Adrenal gland (tissue), 5 donors: Measurements from ENCODE around the gene TCEAL1.

ENCODE experiments used
- POLR2A ChIP-seq, 2 donors: fragments of 450-650 bp; IDR thresholded peaks; one replicate each; pipeline ENCODE4 v1.6.1; 2017; ENCODE audit warnings: antibody characterized with exemption in 2 of 2, mild to moderate bottlenecking in 2 of 2, moderate library complexity in 1 of 2
- TF ChIP-seq, protein P1 (sequence below), 6 experiments: fragments of 450-650 bp in 4 of 6; fragments of 200-600 bp in 2 of 6; sonication (generic) in 1 of 6; IDR thresholded peaks; 1 replicate in 5 of 6; 2 replicates in 1 of 6; pipeline versions ENCODE4 v1.5.1 to v1.8.0; 2016 to 2021; ENCODE audit warnings: antibody characterized with exemption in 6 of 6, mild to moderate bottlenecking in 2 of 6, moderate library complexity in 1 of 6
- donor health status: DM: no; HTN: no; CAD: no.

DNA sequence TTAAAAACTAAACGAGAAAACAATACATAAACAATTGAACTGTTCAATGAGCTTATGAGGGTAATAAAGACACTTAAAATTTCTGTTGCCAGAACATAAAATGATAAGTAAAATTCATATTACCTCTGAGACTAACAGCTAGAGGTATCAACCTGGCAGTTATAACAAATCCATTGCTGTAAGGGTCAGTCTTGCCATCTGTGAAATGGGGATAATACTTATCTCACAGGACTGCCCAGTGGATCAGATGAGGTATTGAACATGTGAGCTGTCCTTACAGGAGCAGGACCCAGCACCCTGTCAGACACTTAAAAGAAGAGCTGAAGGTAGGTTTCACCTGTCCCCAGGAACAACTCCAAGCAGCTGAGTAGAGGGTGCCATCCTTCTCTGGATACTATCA is 18.5 kb upstream of the TCEAL1 start:
- TF ChIP-seq, protein P1, sequence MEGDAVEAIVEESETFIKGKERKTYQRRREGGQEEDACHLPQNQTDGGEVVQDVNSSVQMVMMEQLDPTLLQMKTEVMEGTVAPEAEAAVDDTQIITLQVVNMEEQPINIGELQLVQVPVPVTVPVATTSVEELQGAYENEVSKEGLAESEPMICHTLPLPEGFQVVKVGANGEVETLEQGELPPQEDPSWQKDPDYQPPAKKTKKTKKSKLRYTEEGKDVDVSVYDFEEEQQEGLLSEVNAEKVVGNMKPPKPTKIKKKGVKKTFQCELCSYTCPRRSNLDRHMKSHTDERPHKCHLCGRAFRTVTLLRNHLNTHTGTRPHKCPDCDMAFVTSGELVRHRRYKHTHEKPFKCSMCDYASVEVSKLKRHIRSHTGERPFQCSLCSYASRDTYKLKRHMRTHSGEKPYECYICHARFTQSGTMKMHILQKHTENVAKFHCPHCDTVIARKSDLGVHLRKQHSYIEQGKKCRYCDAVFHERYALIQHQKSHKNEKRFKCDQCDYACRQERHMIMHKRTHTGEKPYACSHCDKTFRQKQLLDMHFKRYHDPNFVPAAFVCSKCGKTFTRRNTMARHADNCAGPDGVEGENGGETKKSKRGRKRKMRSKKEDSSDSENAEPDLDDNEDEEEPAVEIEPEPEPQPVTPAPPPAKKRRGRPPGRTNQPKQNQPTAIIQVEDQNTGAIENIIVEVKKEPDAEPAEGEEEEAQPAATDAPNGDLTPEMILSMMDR (IDR thresholded peaks at IDR 0.05) = no peak
- no peak for TF ChIP-seq POLR2A (IDR thresholded peaks at IDR 0.05)
